Measurements from ENCODE around the gene NELL1.
"Not testable (repeated sequence)": the region's sequence is repeated elsewhere in the genome, so short reads cannot be mapped to it uniquely, and the experiment has no call there.

NELL1 gene

GRCh38 chr11:20762980-20763379 lies 93.6 kb downstream of the NELL1 start:
- DNase-seq (ENCODE audit: low read depth in 2 of 2): no peak

- no peak for DNase-seq (ENCODE audit: low read depth in 2 of 2)
Measured at GRCh38 chr11:20770414-20770946, 101.1 kb downstream of the NELL1 start.

GRCh38 chr11:20771026-20771425 lies 101.6 kb downstream of the NELL1 start:
- no peak for DNase-seq (ENCODE audit: low read depth in 2 of 2)

- DNase-seq (ENCODE audit: low read depth in 2 of 2): no peak
Measured at GRCh38 chr11:20771681-20772080, 102.3 kb downstream of the NELL1 start.

- no peak for DNase-seq (ENCODE audit: low read depth in 2 of 2)
Measured at GRCh38 chr11:20775331-20775730, 105.9 kb downstream of the NELL1 start.

- no peak for DNase-seq (ENCODE audit: low read depth in 2 of 2)
Measured at GRCh38 chr11:20782775-20783174, 113.4 kb downstream of the NELL1 start.

DNA sequence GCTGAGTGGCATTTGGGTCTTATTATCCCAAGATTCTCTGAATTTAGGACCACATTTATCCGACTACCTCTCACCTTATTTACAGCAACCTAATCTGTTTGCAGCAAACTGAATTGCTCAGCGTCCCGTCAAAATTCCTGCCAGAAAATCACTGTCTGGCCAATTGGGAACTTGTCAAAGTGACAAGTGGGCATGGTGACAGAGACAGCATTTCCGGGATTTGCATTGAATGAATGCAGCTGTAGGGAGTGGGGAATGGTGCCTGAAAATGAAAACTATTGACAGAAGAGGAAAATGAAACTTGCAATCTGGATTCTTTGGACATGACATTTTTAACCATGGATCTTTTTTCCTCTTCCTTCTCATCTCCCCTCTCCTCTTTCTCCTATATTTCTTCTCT lies 113.8 kb downstream of the NELL1 start:
- DNase-seq (ENCODE audit: low read depth in 2 of 2): no peak

GRCh38 chr11:20790622-20791021 lies 121.2 kb downstream of the NELL1 start:
- DNase-seq (ENCODE audit: low read depth in 2 of 2): no peak

DNA sequence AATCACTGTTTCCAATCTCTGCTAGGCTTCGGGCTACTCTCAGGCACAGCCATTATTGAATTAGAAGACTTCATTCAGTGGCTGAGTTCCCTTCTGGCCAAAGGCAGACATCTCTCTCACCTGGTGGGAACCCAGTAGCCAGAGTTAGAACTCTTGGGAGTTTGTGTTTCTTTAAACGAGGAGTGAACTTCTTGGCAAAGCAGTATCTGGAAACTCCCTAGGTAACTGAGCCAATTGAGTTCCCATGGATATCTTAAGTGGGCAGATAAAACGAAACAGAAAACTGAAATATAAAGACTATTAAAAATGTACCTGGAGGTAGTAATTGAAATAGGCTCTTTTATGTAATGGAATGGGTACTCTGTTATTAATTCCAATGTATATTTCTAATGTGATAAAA lies 125.6 kb downstream of the NELL1 start:
- DNase-seq (ENCODE audit: low read depth in 2 of 2): no peak

DNA sequence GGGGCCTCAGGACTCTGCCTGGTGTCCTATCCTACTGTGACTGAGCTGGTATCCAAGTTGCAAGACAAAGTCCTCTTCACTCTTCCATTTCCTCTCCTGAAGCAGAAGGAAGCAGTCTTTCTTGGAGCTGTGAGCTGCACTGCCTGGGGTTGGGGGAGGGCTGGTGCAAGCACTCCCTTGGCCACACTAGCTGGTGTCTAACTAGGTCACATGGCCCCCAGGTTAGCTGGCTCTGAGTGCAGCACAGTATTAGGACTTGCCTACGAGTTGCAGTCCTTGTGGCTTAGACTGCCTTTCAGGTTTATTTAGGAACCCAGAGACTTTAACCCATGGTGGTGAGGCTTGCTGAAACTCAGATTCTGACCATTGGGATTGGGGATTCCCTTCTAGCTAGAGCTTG lies 138.9 kb downstream of the NELL1 start:
- DNase-seq (ENCODE audit: low read depth in 2 of 2): no peak

DNA sequence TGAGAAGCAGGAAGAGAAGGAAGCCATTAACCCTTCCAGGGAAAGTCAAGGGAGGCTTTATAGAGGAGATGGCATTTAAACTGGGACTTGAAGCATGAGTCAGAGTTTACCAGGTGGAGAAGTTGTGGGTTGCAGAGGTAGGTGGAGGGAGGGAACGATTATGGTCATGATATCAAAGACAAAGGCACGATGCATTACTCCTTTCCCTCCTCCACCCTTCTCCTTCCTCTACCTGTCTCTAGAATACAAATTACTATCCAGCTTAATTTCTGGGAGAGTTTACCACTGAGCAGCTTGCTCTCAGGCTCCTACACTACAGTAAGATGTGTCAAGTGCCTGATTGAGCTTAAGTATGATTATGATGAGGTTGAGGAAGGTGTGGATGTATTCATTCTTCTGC lies 151.7 kb downstream of the NELL1 start:
- DNase-seq (ENCODE audit: low read depth in 2 of 2): no peak

GRCh38 chr11:20821470-20821869 lies 152.1 kb downstream of the NELL1 start:
- DNase-seq (ENCODE audit: low read depth in 2 of 2): no peak

DNA sequence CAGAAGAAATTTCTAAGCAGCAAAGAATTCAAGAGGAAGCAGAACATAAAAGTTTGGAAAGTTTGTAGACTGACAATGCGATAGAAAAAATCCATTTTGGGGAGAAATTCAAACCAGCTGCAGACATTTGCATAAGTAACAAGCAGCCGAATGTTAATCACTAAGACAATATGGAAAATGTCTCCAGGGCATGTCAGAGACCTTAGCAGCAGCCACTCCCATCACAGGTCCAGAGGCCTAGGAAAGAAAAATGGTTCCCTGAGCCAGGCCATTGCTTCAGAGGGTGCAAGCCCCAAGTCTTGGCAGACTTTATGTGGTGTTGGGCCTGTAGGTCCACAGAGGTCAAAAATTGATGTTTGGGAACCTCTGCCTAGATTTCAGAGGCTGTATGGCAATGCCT lies 155.4 kb downstream of the NELL1 start:
- no peak for DNase-seq (ENCODE audit: low read depth in 2 of 2)

GRCh38 chr11:20835561-20835960 lies 166.2 kb downstream of the NELL1 start:
- DNase-seq (ENCODE audit: low read depth in 2 of 2): no peak

DNA sequence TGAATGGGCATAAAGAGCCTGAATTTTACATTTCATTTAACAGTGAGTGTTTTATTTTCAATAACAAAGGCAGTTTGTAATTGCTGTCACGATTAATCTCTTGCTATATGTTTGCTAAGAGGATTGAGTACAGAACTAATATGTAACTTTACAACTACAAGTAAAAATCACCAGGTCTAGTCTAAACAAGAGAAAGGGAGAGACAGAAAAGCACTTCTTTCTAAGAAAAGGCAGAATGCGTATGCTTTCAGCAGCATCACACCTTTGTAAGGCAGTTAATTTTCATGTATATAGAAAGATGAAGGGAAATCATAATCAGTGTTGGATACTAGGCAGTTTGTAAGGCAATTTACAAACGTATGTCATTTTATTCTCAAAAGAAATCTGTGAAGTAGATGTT lies 169.8 kb downstream of the NELL1 start:
- DNase-seq (ENCODE audit: low read depth in 2 of 2): no peak

DNA sequence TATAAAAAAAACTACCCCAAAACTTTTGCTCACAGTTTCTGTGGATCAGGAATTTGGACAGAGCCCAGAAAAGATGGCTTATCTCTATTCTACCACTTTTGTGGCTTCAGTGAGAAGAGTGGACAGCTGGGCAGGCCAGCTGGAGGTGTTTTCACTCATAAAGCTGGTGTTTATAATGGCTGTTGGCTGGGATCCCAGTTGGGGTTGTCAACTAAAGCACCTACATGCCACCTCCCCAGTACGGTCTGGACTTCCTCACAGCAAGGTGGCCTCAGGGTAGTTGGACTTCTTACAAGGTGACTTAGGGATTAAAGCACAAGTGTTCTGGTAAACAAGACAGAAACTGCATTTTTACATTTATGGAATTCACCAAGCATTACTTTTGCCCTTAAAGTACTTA lies 171.0 kb downstream of the NELL1 start:
- DNase-seq (ENCODE audit: low read depth in 2 of 2): no peak

DNA sequence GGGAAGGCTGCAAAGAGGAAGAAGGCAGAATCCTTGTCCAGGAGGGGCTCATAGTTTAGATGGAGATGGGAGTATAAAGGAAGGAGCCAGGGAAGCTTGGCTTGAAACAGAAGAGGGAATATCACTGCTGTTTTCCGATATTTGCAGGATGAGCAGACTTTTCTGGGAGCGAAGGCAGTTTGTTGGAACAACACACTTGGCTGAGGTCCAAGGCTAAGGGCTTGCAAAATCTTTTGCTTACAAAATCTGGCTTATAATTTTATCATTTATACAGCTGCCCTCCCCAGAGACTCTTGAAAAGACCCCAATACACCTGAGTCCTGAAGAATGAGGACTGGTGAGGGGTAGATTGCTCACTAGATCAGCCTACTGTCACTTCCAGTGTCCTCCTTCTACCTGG lies 174.8 kb downstream of the NELL1 start:
- no peak for DNase-seq (ENCODE audit: low read depth in 2 of 2)

GRCh38 chr11:20844630-20845029 lies 175.2 kb downstream of the NELL1 start:
- DNase-seq (ENCODE audit: low read depth in 2 of 2): no peak

- DNase-seq (ENCODE audit: low read depth in 2 of 2): no peak
Measured at GRCh38 chr11:20854215-20854955, 185.0 kb downstream of the NELL1 start.

DNA sequence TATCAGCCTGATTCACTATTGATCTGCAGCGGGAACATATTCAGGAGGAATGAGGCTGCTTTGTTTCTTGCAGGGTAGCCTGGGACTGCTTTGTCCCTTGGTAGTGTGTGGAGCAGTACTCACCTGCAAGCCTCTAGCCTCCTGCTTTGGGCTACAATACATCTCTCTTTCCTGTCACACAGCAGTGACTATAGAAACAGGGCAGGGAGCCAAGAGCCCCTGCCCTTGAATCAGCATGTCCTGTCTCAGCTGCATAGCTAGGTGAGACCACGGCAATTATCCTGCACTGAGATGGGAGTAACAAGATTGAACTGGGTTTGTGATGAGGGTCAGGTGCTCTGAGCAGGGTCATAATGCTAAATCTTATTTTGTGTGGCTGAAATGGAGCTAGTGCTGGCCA lies 191.9 kb downstream of the NELL1 start:
- no peak for DNase-seq (ENCODE audit: low read depth in 2 of 2)

GRCh38 chr11:20862263-20862662 lies 192.9 kb downstream of the NELL1 start:
- DNase-seq (ENCODE audit: low read depth in 2 of 2): not testable (repeated sequence)

GRCh38 chr11:20864628-20865027 lies 195.2 kb downstream of the NELL1 start:
- no peak for DNase-seq (ENCODE audit: low read depth in 2 of 2)

- no peak for DNase-seq (ENCODE audit: low read depth in 2 of 2)
Measured at GRCh38 chr11:20865161-20865560, 195.8 kb downstream of the NELL1 start.

DNA sequence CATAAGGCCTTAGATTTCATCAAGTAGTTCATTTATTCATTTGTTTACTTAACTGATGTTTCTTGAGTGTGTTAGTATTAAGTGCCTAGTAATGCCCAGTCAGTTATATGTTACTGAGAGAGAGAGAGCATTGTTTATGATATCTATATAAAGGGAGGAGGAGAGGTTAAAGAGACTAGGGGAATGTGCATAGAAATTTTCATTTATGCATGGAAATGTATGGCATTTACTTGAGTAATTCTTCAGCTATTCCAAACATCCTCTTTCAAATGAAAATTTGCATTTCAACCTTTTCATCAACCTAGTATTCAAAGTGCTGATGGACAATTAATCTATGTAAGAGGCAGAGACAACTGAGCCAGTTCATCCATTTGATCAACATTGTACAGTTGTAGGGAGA lies 199.7 kb downstream of the NELL1 start:
- DNase-seq (ENCODE audit: low read depth in 2 of 2): no peak

All from fibroblast of skin of left biceps (primary cell).